ENCODE data around the gene UQCRQ.

UQCRQ gene

GRCh38 chr5:132898094-132898493 is 31.7 kb downstream of the UQCRQ start:
- no peak for TF ChIP-seq TAF1 (IDR thresholded peaks at IDR 0.05; ENCODE audit: borderline replicate concordance, low read depth, low read length)
- TF ChIP-seq POLR2AphosphoS5 (IDR thresholded peaks at IDR 0.05; ENCODE audit: low read depth, low read length): no peak
- TF ChIP-seq POLR2A (IDR thresholded peaks at IDR 0.05; ENCODE audit: low read depth, low read length): no peak
- DNase-seq (ENCODE audit: insufficient read length): no peak
- FAIRE-seq: no peak

GRCh38 chr5:132901036-132901435 is 34.6 kb downstream of the UQCRQ start:
- TF ChIP-seq TAF1 (IDR thresholded peaks at IDR 0.05; ENCODE audit: borderline replicate concordance, low read depth, low read length) (no peak), POLR2A (IDR thresholded peaks at IDR 0.05; ENCODE audit: low read depth, low read length) (no peak), POLR2AphosphoS5 (IDR thresholded peaks at IDR 0.05; ENCODE audit: low read depth, low read length) (no peak)
- FAIRE-seq: no peak
- no peak for DNase-seq (ENCODE audit: insufficient read length)

GRCh38 chr5:132901730-132902129 is 35.3 kb downstream of the UQCRQ start:
- DNase-seq (ENCODE audit: insufficient read length): no peak
- FAIRE-seq: no peak
- TF ChIP-seq TAF1 (IDR thresholded peaks at IDR 0.05; ENCODE audit: borderline replicate concordance, low read depth, low read length): no peak
- no peak for TF ChIP-seq POLR2A (IDR thresholded peaks at IDR 0.05; ENCODE audit: low read depth, low read length)
- TF ChIP-seq POLR2AphosphoS5 (IDR thresholded peaks at IDR 0.05; ENCODE audit: low read depth, low read length): no peak

GRCh38 chr5:132905938-132906337 is 39.5 kb downstream of the UQCRQ start:
- DNase-seq (ENCODE audit: insufficient read length) (no peak), FAIRE-seq (no peak)
- TF ChIP-seq TAF1 (IDR thresholded peaks at IDR 0.05; ENCODE audit: borderline replicate concordance, low read depth, low read length) (no peak), POLR2A (IDR thresholded peaks at IDR 0.05; ENCODE audit: low read depth, low read length) (no peak), POLR2AphosphoS5 (IDR thresholded peaks at IDR 0.05; ENCODE audit: low read depth, low read length) (no peak)

GRCh38 chr5:132907161-132907560 is 40.7 kb downstream of the UQCRQ start:
- FAIRE-seq: no peak
- TF ChIP-seq POLR2AphosphoS5 (IDR thresholded peaks at IDR 0.05; ENCODE audit: low read depth, low read length) (no peak), TAF1 (IDR thresholded peaks at IDR 0.05; ENCODE audit: borderline replicate concordance, low read depth, low read length) (no peak), POLR2A (IDR thresholded peaks at IDR 0.05; ENCODE audit: low read depth, low read length) (no peak)
- no peak for DNase-seq (ENCODE audit: insufficient read length)

GRCh38 chr5:132909702-132910101 is 43.3 kb downstream of the UQCRQ start:
- no peak for DNase-seq (ENCODE audit: insufficient read length)
- FAIRE-seq: no peak
- no peak for TF ChIP-seq POLR2AphosphoS5 (IDR thresholded peaks at IDR 0.05; ENCODE audit: low read depth, low read length)
- TF ChIP-seq POLR2A (IDR thresholded peaks at IDR 0.05; ENCODE audit: low read depth, low read length): no peak
- no peak for TF ChIP-seq TAF1 (IDR thresholded peaks at IDR 0.05; ENCODE audit: borderline replicate concordance, low read depth, low read length)

- FAIRE-seq: no peak
- TF ChIP-seq TAF1 (IDR thresholded peaks at IDR 0.05; ENCODE audit: borderline replicate concordance, low read depth, low read length) (no peak), POLR2AphosphoS5 (IDR thresholded peaks at IDR 0.05; ENCODE audit: low read depth, low read length) (no peak), POLR2A (IDR thresholded peaks at IDR 0.05; ENCODE audit: low read depth, low read length) (no peak)
Measured at GRCh38 chr5:132915681-132916080, 49.2 kb downstream of the UQCRQ start.

GRCh38 chr5:132916086-132916485 is 49.6 kb downstream of the UQCRQ start:
- FAIRE-seq (no peak), DNase-seq (ENCODE audit: insufficient read length) (no peak)
- no peak for TF ChIP-seq TAF1 (IDR thresholded peaks at IDR 0.05; ENCODE audit: borderline replicate concordance, low read depth, low read length)
- no peak for TF ChIP-seq POLR2A (IDR thresholded peaks at IDR 0.05; ENCODE audit: low read depth, low read length)
- TF ChIP-seq POLR2AphosphoS5 (IDR thresholded peaks at IDR 0.05; ENCODE audit: low read depth, low read length): no peak

More at GRCh38 chr5:132915681-132916080, 49.2 kb downstream of the UQCRQ start:
- no peak for DNase-seq (ENCODE audit: insufficient read length)
